ENCODE measurements around the gene HS1BP3. TPM values are rescaled to one million over a fixed set of nuclear protein-coding genes. Genes with fewer than 3 reads are reported as not detected.

The HS1BP3 gene
- polyA plus RNA-seq, 4 donors: 18.5 to 39.7 (median 23.4) TPM

GRCh38 chr2:20667531-20668401, 16.9 kb upstream of the HS1BP3 start:
- Histone ChIP-seq H3K4me3 (ENCODE audit: low read depth in 1 of 3, low read length in 3 of 3) (peak overlapping the region in 1 of 3 donors; percentile 53), H3K36me3 (ENCODE audit: control insufficient read depth in 3 of 3, insufficient read depth in 2 of 3, low read depth in 1 of 3, low read length in 3 of 3) (no peaks in the 10 kb centered on the region), H3K27ac (ENCODE audit: low read depth in 1 of 3, low read length in 2 of 3) (no peak overlapping the region), H3K27me3 (ENCODE audit: control insufficient read depth in 3 of 3, insufficient read depth in 3 of 3, low read length in 3 of 3) (peaks cover 32 to 96% (median 73%) of the 10 kb centered on the region in 3 donors), H3K4me1 (ENCODE audit: control insufficient read depth in 3 of 3, insufficient read depth in 2 of 3, low read depth in 1 of 3, low read length in 2 of 3) (peaks cover 0 to 39% (median 0%) of the 10 kb centered on the region in 3 donors), H3K9me3 (ENCODE audit: control insufficient read depth in 2 of 2, insufficient read depth in 1 of 2, low read depth in 1 of 2, low read length in 1 of 2) (peaks cover 0 to 3% of the 10 kb centered on the region in 2 donors)
- 26 to 27% (median 27%) methylated on average over 24 to 39 of the region's 39 CpGs for WGBS, 3 donors
- DNase-seq (peak in 1 of 2 donors; percentile 43), FAIRE-seq (no peak)

GRCh38 chr2:20667151-20667530, 16.2 kb upstream of the HS1BP3 start:
- H3K4me1 ChIP-seq (ENCODE audit: control insufficient read depth in 3 of 3, insufficient read depth in 2 of 3, low read depth in 1 of 3, low read length in 2 of 3): peaks cover 0 to 39% (median 0%) of the 10 kb centered on the region in 3 donors

GRCh38 chr2:20666304-20667150, 15.6 kb upstream of the HS1BP3 start, which contains the start of gene GDF7:
Gene GDF7, plus strand, starts transcription at chr2:20667144. Its CDS starts 96 bp downstream, at chr2:20667240.
- WGBS, 3 donors: 1 to 2% (median 1%) methylated on average over 57 to 86 of the region's 86 CpGs
- peaks cover 32 to 96% (median 70%) of the 10 kb centered on the region in 3 donors for H3K27me3 ChIP-seq (ENCODE audit: control insufficient read depth in 3 of 3, insufficient read depth in 3 of 3, low read length in 3 of 3)
- H3K4me3 ChIP-seq (ENCODE audit: low read depth in 1 of 3, low read length in 3 of 3): peak within 1 kb of the TSS in 1 of 3 donors; percentile 53

More at GRCh38 chr2:20667151-20667530, 16.2 kb upstream of the HS1BP3 start:
- H3K27me3 ChIP-seq (ENCODE audit: control insufficient read depth in 3 of 3, insufficient read depth in 3 of 3, low read length in 3 of 3): peaks cover 32 to 96% (median 72%) of the 10 kb centered on the region in 3 donors
- WGBS, 3 donors: 0 to 6% (median 1%) methylated on average over 7 to 62 of the region's 62 CpGs
- no peak overlapping the region for H3K27ac ChIP-seq (ENCODE audit: low read depth in 1 of 3, low read length in 2 of 3)
- H3K9me3 ChIP-seq (ENCODE audit: control insufficient read depth in 2 of 2, insufficient read depth in 1 of 2, low read depth in 1 of 2, low read length in 1 of 2): peaks cover 0 to 3% of the 10 kb centered on the region in 2 donors
- peak overlapping the region in 1 of 3 donors; percentile 53 for H3K4me3 ChIP-seq (ENCODE audit: low read depth in 1 of 3, low read length in 3 of 3)
- FAIRE-seq (no peak), DNase-seq (no peak)
- H3K36me3 ChIP-seq (ENCODE audit: control insufficient read depth in 3 of 3, insufficient read depth in 2 of 3, low read depth in 1 of 3, low read length in 3 of 3): no peaks in the 10 kb centered on the region

GRCh38 chr2:20666005-20666303, 15.1 kb upstream of the HS1BP3 start:
- Histone ChIP-seq H3K4me3 (ENCODE audit: low read depth in 1 of 3, low read length in 3 of 3) (peak overlapping the region in 1 of 3 donors; percentile 53), H3K36me3 (ENCODE audit: control insufficient read depth in 3 of 3, insufficient read depth in 2 of 3, low read depth in 1 of 3, low read length in 3 of 3) (no peaks in the 10 kb centered on the region), H3K27ac (ENCODE audit: low read depth in 1 of 3, low read length in 2 of 3) (no peak overlapping the region), H3K4me1 (ENCODE audit: control insufficient read depth in 3 of 3, insufficient read depth in 2 of 3, low read depth in 1 of 3, low read length in 2 of 3) (peaks cover 0 to 29% (median 0%) of the 10 kb centered on the region in 3 donors), H3K9me3 (ENCODE audit: control insufficient read depth in 2 of 2, insufficient read depth in 1 of 2, low read depth in 1 of 2, low read length in 1 of 2) (no peaks in the 10 kb centered on the region), H3K27me3 (ENCODE audit: control insufficient read depth in 3 of 3, insufficient read depth in 3 of 3, low read length in 3 of 3) (peaks cover 32 to 92% (median 64%) of the 10 kb centered on the region in 3 donors)
- no peak for FAIRE-seq
- DNase-seq: peak in 1 of 2 donors; percentile 32
- 1 to 2% (median 2%) methylated on average over 32 to 34 of the region's 34 CpGs for WGBS, 3 donors

More at GRCh38 chr2:20666304-20667150, 15.6 kb upstream of the HS1BP3 start, which contains the start of gene GDF7:
- DNase-seq (peak; percentile 37 to 70), FAIRE-seq (no peak)
- H3K9me3 ChIP-seq (ENCODE audit: control insufficient read depth in 2 of 2, insufficient read depth in 1 of 2, low read depth in 1 of 2, low read length in 1 of 2): peaks cover 0 to under 1% of the 10 kb centered on the region in 2 donors
- H3K27ac ChIP-seq (ENCODE audit: low read depth in 1 of 3, low read length in 2 of 3): no peak within 1 kb of the TSS
- no peaks in the 10 kb centered on the region for H3K36me3 ChIP-seq (ENCODE audit: control insufficient read depth in 3 of 3, insufficient read depth in 2 of 3, low read depth in 1 of 3, low read length in 3 of 3)
- peaks cover 0 to 33% (median 0%) of the 10 kb centered on the region in 3 donors for H3K4me1 ChIP-seq (ENCODE audit: control insufficient read depth in 3 of 3, insufficient read depth in 2 of 3, low read depth in 1 of 3, low read length in 2 of 3)

- peaks cover 0 to 29% (median 0%) of the 10 kb centered on the region in 3 donors for H3K4me1 ChIP-seq (ENCODE audit: control insufficient read depth in 3 of 3, insufficient read depth in 2 of 3, low read depth in 1 of 3, low read length in 2 of 3)
- 4% methylated on average over 49 of the region's 49 CpGs for WGBS, 3 donors
- no peaks in the 10 kb centered on the region for H3K36me3 ChIP-seq (ENCODE audit: control insufficient read depth in 3 of 3, insufficient read depth in 2 of 3, low read depth in 1 of 3, low read length in 3 of 3)
- no peak for DNase-seq
- H3K27ac ChIP-seq (ENCODE audit: low read depth in 1 of 3, low read length in 2 of 3): no peak overlapping the region
- no peaks in the 10 kb centered on the region for H3K9me3 ChIP-seq (ENCODE audit: control insufficient read depth in 2 of 2, insufficient read depth in 1 of 2, low read depth in 1 of 2, low read length in 1 of 2)
- H3K27me3 ChIP-seq (ENCODE audit: control insufficient read depth in 3 of 3, insufficient read depth in 3 of 3, low read length in 3 of 3): peaks cover 27 to 92% (median 62%) of the 10 kb centered on the region in 3 donors
- H3K4me3 ChIP-seq (ENCODE audit: low read depth in 1 of 3, low read length in 3 of 3): no peak overlapping the region
- no peak for FAIRE-seq
Measured at GRCh38 chr2:20665243-20666004, 14.5 kb upstream of the HS1BP3 start.

GRCh38 chr2:20664431-20665242, 13.7 kb upstream of the HS1BP3 start:
- no peaks in the 10 kb centered on the region for H3K9me3 ChIP-seq (ENCODE audit: control insufficient read depth in 2 of 2, insufficient read depth in 1 of 2, low read depth in 1 of 2, low read length in 1 of 2)
- DNase-seq (no peak), FAIRE-seq (no peak)
- WGBS, 3 donors: 19 to 25% (median 24%) methylated on average over 17 of the region's 17 CpGs
- H3K27ac ChIP-seq (ENCODE audit: low read depth in 1 of 3, low read length in 2 of 3): no peak overlapping the region
- no peak overlapping the region for H3K4me3 ChIP-seq (ENCODE audit: low read depth in 1 of 3, low read length in 3 of 3)
- H3K36me3 ChIP-seq (ENCODE audit: control insufficient read depth in 3 of 3, insufficient read depth in 2 of 3, low read depth in 1 of 3, low read length in 3 of 3): no peaks in the 10 kb centered on the region
- peaks cover 22 to 88% (median 56%) of the 10 kb centered on the region in 3 donors for H3K27me3 ChIP-seq (ENCODE audit: control insufficient read depth in 3 of 3, insufficient read depth in 3 of 3, low read length in 3 of 3)
- H3K4me1 ChIP-seq (ENCODE audit: control insufficient read depth in 3 of 3, insufficient read depth in 2 of 3, low read depth in 1 of 3, low read length in 2 of 3): peaks cover 0 to 22% (median 0%) of the 10 kb centered on the region in 3 donors

GRCh38 chr2:20664071-20664390, 13.1 kb upstream of the HS1BP3 start:
- FAIRE-seq (no peak), DNase-seq (no peak)
- H3K4me3 ChIP-seq (ENCODE audit: low read depth in 1 of 3, low read length in 3 of 3): no peak overlapping the region
- no peak overlapping the region for H3K27ac ChIP-seq (ENCODE audit: low read depth in 1 of 3, low read length in 2 of 3)
- H3K27me3 ChIP-seq (ENCODE audit: control insufficient read depth in 3 of 3, insufficient read depth in 3 of 3, low read length in 3 of 3): peaks cover 22 to 85% (median 51%) of the 10 kb centered on the region in 3 donors
- H3K4me1 ChIP-seq (ENCODE audit: control insufficient read depth in 3 of 3, insufficient read depth in 2 of 3, low read depth in 1 of 3, low read length in 2 of 3): peaks cover 0 to 16% (median 0%) of the 10 kb centered on the region in 3 donors
- H3K9me3 ChIP-seq (ENCODE audit: control insufficient read depth in 2 of 2, insufficient read depth in 1 of 2, low read depth in 1 of 2, low read length in 1 of 2): no peaks in the 10 kb centered on the region
- WGBS, 3 donors: 44 to 69% (median 61%) methylated on average over 2 of the region's 2 CpGs
- no peaks in the 10 kb centered on the region for H3K36me3 ChIP-seq (ENCODE audit: control insufficient read depth in 3 of 3, insufficient read depth in 2 of 3, low read depth in 1 of 3, low read length in 3 of 3)

Measured in small intestine (tissue), 7 donors.